Epithelial cell of esophagus (primary cell): ENCODE results near the gene RGMA.
"Not testable (repeated sequence)": the region's sequence is repeated elsewhere in the genome, so short reads cannot be mapped to it uniquely, and the experiment has no call there.

Source experiments
- DNase-seq: peaks from one replicate; pipeline ENCODE4 v3.0.0; 2010; ENCODE audit warnings: low read depth
- H3K4me3 ChIP-seq: 2 replicates; pipeline ENCODE4 v1.5.1; 2011; ENCODE audit warnings: mild to moderate bottlenecking, low read length, control low read depth
- CTCF ChIP-seq: IDR thresholded peaks from 2 replicates; pipeline ENCODE4 v1.5.1; 2011; ENCODE audit warnings: low read depth, mild to moderate bottlenecking, low read length, control low read depth, inconsistent platforms; ENCODE audit not compliant: insufficient read depth; ENCODE audit errors: missing control alignments

Gene RGMA

GRCh38 chr15:93033434-93034045 is 55.5 kb downstream of the RGMA start:
- H3K4me3 ChIP-seq = no peak overlapping the region
- no peak for DNase-seq
- TF ChIP-seq CTCF = no peak

GRCh38 chr15:93032515-93033206 is 56.4 kb downstream of the RGMA start:
- not testable (repeated sequence) for DNase-seq, H3K4me3 ChIP-seq

- DNase-seq, H3K4me3 ChIP-seq: not testable (repeated sequence)
These were observed 57.2 kb downstream of the RGMA start for GRCh38 chr15:93031557-93032384.

GRCh38 chr15:93031103-93031464 is 57.9 kb downstream of the RGMA start:
- H3K4me3 ChIP-seq = no peak overlapping the region
- TF ChIP-seq CTCF = no peak
- no peak for DNase-seq

GRCh38 chr15:93030430-93031102 is 58.4 kb downstream of the RGMA start:
- DNase-seq = peak; percentile 73
- no peak overlapping the region for H3K4me3 ChIP-seq
- TF ChIP-seq CTCF = peak; percentile 86

- TF ChIP-seq CTCF = no peak
- H3K4me3 ChIP-seq = no peak overlapping the region
- peak; percentile 56 for DNase-seq
These were observed 59.1 kb downstream of the RGMA start for GRCh38 chr15:93029836-93030429.

GRCh38 chr15:93029214-93029835 is 59.7 kb downstream of the RGMA start:
- TF ChIP-seq CTCF = no peak
- DNase-seq = peak; percentile 24
- no peak overlapping the region for H3K4me3 ChIP-seq
